ENCODE data around the gene PRM1.

PRM1 gene

DNA sequence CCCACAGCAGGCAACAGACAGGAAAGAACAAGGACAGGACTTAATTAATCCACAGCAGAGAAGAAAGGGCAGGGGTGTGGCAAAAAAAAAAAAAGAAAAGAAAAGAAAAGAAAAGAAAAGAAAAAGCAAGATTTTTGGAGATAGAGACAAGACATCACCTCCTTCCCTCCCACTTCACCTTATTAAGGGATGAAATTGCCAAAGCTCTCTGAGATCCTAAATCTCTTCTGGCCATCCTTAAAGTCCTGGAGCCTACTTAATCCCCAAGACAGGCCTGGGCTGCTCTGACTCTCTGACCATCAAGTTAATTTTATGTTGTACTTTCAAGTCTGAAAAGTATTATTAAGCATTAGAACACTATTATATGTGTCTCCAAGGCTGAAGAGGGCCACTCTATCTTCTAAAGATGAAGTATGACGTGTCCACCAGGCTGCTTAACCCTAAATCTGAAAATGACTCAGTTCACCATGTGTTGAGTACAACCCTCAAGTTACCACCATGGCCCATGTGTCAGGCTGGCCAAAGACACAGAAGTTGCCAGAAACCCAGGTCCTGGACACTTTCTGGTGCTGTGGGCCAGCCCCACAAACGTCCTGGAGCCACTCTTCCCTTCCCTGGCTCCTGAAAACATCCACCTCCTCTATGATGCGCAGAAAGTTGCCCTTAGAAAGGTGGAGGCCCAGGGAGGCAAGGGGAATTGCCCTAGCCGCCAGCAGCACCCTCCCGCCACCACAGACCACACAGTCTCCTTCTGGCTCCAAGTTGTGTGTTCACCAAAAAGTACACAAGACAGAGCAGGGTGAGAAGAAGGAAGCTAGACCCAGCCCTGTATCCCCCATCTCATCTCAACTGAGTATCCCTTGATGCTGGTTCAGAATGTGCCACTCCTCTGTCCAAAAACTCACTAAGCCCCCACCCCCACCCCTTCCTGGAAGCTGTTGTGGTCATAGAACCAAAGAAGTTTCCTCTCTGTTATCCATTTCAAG lies 27.8 kb downstream of the PRM1 start:
- DNase-seq: peak; percentile 39 to 60 (median 44)
- Histone ChIP-seq H3K4me1 (ENCODE audit: control insufficient read depth, insufficient read depth, low read length, poor library complexity, severe bottlenecking) (peaks cover 41% of the 10 kb centered on the region), H3K4me3 (ENCODE audit: insufficient read depth, low read depth, low read length, poor library complexity, severe bottlenecking) (peak overlapping the region; percentile 84), H3K27ac (ENCODE audit: insufficient read depth, low read length, poor library complexity, severe bottlenecking) (peak overlapping the region; percentile 79), H3K27me3 (replicated peaks; ENCODE audit: control insufficient read depth, insufficient read depth, low read length, poor library complexity, severe bottlenecking) (no peaks in the 10 kb centered on the region), H3K9me3 (ENCODE audit: control insufficient read depth, low read length) (no peaks in the 10 kb centered on the region), H3K36me3 (ENCODE audit: control insufficient read depth, insufficient read depth, low read length) (no peaks in the 10 kb centered on the region)

DNA sequence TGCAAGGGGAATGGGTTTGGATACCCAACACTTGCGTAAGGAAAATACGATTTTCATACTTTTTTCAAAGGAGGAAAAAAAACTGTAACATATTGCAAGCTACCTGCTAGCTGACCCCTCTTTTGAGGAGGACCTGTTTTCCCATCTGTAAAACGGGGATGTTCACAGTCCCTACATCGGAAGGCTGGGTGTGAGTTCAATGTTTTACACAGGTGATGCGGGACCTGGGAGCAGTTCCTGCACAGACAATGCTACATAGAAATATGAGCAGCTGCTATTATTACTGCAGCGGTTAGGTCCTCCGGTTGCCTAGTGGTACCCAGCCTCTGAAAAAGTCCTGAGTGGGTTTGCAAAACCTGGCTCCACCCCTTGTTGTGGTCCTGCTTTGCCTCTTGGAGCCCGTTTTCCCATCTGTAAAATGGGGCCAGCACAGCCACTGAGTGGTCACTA lies 28.6 kb downstream of the PRM1 start:
- DNase-seq: no peak
- H3K27me3 ChIP-seq (replicated peaks; ENCODE audit: control insufficient read depth, insufficient read depth, low read length, poor library complexity, severe bottlenecking): no peaks in the 10 kb centered on the region
- H3K4me1 ChIP-seq (ENCODE audit: control insufficient read depth, insufficient read depth, low read length, poor library complexity, severe bottlenecking): peaks cover 33% of the 10 kb centered on the region
- no peaks in the 10 kb centered on the region for H3K9me3 ChIP-seq (ENCODE audit: control insufficient read depth, low read length)
- peak overlapping the region; percentile 79 for H3K27ac ChIP-seq (ENCODE audit: insufficient read depth, low read length, poor library complexity, severe bottlenecking)
- no peaks in the 10 kb centered on the region for H3K36me3 ChIP-seq (ENCODE audit: control insufficient read depth, insufficient read depth, low read length)
- H3K4me3 ChIP-seq (ENCODE audit: insufficient read depth, low read depth, low read length, poor library complexity, severe bottlenecking): peak overlapping the region; percentile 5

DNA sequence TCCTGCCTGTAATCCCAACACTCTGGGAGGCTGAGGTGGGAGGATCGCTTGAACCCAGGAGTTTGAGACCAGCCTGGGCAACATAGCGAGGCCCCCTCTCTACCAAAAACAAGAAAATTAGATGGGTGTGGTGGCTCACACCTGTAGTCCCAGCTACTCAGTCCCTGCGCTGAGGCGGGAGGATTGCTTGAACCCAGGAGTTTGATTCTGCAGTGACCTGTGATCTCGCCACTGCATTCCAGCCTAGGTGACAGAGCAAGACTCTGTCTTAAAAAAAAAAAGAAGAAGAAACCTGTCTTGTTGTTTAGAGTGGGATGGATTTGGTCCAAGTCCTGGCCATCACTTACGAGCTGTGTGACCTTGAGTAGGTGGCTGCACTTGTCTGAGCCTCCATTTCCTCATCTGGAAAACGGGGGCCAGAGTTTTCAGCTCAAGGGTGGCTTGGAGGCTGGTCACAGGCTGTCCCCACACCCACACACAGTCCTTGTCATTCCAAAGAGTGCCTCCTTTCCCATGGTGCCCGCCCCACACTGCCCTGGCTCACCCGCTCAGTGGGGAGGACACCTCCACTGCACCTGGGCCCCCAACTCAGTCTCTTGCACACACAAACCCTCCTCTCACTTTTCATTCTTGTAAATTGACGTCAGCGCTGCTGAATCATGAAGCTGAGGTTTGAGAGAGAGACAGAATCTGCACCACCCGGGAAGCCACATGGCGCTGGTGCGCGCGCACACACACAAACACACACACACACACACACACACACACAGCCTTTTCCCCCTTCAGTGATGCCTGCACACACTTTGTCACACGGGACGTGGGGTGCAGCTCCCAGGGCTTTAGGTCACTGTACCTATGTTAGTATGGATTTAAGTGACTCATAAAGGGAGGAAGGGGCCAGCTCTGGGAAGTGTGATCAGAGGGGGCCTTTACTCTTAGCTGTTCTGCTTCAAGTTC lies 29.3 kb downstream of the PRM1 start:
- H3K9me3 ChIP-seq (ENCODE audit: control insufficient read depth, low read length): no peaks in the 10 kb centered on the region
- H3K27me3 ChIP-seq (replicated peaks; ENCODE audit: control insufficient read depth, insufficient read depth, low read length, poor library complexity, severe bottlenecking): no peaks in the 10 kb centered on the region
- peaks cover 26% of the 10 kb centered on the region for H3K4me1 ChIP-seq (ENCODE audit: control insufficient read depth, insufficient read depth, low read length, poor library complexity, severe bottlenecking)
- peak overlapping the region; percentile 79 for H3K27ac ChIP-seq (ENCODE audit: insufficient read depth, low read length, poor library complexity, severe bottlenecking)
- peak; percentile 49 to 68 (median 64) for DNase-seq
- peak overlapping the region; percentile 5 for H3K4me3 ChIP-seq (ENCODE audit: insufficient read depth, low read depth, low read length, poor library complexity, severe bottlenecking)
- H3K36me3 ChIP-seq (ENCODE audit: control insufficient read depth, insufficient read depth, low read length): no peaks in the 10 kb centered on the region

DNA sequence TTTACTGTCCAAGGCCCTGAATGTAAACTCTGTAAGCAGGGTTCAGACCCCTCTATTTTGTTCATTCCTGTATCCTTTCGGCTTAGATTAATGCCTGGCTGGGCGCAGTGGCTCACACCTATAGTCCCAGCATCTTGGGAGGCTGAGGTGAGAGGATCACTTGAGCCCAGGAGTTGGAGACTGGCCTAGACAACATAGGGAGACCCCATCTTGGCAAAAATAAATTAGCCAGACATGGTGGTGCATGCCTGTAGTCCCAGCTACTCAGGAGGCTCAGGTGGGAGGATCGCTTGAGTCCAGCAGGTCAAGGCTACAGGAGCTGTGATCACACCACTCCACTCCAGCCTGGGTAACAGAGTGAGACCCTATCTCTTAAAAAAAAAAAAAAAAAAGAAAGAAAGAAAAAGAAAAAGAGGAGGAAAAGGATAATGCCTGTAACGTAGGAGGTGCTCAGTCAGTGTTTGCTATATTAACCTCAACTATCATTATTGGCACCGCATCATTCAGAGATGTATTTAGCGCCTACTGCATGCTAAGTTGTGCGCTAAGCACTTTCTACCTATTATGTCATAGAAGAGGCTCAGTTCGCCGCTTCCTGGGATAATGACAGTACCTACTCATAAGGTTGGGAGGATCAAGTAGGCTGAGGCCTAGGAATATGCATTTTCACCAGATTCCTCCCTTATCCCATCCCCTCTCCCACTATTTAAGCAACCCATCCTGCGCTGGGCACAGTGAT lies 30.2 kb downstream of the PRM1 start:
- Histone ChIP-seq H3K9me3 (ENCODE audit: control insufficient read depth, low read length) (no peaks in the 10 kb centered on the region), H3K4me3 (ENCODE audit: insufficient read depth, low read depth, low read length, poor library complexity, severe bottlenecking) (no peak overlapping the region), H3K36me3 (ENCODE audit: control insufficient read depth, insufficient read depth, low read length) (no peaks in the 10 kb centered on the region), H3K27ac (ENCODE audit: insufficient read depth, low read length, poor library complexity, severe bottlenecking) (peak overlapping the region; percentile 49), H3K4me1 (ENCODE audit: control insufficient read depth, insufficient read depth, low read length, poor library complexity, severe bottlenecking) (peaks cover 23% of the 10 kb centered on the region), H3K27me3 (replicated peaks; ENCODE audit: control insufficient read depth, insufficient read depth, low read length, poor library complexity, severe bottlenecking) (no peaks in the 10 kb centered on the region)
- no peak for DNase-seq

DNA sequence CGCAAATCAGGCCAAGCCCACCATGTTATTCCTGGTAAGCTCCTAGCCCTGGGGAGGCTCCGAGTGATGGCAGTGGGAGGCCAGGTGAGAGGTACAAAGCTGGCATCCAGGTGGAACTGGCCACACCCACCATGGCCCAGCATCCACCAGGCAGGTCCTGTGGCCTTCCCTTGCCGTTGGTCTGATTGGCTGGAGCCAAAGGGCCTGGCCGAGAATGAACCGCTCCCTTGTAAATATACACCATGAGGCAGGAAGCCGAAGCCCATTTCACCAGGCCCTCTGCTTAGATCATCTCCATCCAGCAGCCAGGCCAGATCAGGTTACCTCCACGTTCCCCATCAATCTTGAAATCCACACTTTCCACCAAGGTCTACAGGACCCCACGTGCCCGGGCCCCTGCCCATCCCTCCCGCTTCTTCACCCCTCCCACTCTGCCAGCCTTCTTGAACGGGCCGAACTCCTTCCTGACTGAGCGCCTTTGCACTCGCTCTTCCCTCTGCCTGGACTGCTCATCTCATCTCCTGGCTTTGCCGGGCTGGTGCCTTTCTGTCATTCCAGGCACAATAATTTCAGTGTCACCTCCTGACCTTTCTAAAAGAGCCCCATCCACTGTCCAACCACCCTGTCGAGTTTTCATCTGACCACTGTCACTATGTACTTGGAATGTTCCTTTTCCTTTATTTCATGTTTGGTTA lies 30.9 kb downstream of the PRM1 start:
- Histone ChIP-seq H3K4me1 (ENCODE audit: control insufficient read depth, insufficient read depth, low read length, poor library complexity, severe bottlenecking) (peaks cover 23% of the 10 kb centered on the region), H3K27me3 (replicated peaks; ENCODE audit: control insufficient read depth, insufficient read depth, low read length, poor library complexity, severe bottlenecking) (no peaks in the 10 kb centered on the region), H3K9me3 (ENCODE audit: control insufficient read depth, low read length) (no peaks in the 10 kb centered on the region), H3K4me3 (ENCODE audit: insufficient read depth, low read depth, low read length, poor library complexity, severe bottlenecking) (no peak overlapping the region), H3K27ac (ENCODE audit: insufficient read depth, low read length, poor library complexity, severe bottlenecking) (no peak overlapping the region), H3K36me3 (ENCODE audit: control insufficient read depth, insufficient read depth, low read length) (no peaks in the 10 kb centered on the region)
- no peak for DNase-seq

DNA sequence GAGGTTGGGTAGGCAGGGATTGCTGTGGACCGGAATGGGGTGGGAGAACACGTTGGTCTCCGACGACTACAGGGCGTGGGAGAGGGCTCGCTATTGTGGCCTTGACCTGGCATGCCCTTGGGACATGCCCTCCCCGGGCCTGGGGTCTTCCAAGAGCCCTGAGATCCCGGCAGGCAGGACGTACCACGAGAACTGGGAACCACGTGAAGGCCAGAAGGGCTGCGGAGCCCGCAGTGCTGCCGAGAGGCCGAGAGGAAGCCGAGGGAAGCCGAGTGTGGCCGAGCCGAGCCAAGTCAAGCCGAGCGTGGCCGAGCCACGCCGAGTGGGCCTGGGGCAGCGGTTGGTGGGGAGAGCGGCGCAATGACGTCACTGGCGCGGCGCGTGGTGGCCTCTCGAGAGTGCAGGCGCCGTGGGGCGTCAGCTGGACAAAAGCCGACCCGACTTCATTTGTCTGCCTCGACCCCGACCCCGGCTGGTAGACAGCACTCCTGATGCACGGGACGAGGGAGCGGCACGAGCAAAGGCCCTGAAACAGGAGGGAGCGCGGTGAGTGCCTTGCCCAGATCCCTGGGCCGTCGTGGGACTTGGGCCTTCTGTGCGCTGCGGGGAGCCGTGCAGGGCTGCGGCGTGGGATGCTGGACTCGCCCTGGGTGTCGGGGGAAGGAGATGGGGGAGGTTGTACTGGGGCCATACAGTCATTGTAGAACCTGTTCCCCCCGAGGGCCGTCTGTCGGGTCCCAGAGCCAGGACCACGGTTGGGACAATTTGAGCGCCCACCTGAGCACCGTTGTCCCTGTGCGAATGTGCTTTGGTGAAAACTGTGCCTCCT lies 31.7 kb downstream of the PRM1 start:
- Histone ChIP-seq H3K9me3 (ENCODE audit: control insufficient read depth, low read length) (no peaks in the 10 kb centered on the region), H3K4me1 (ENCODE audit: control insufficient read depth, insufficient read depth, low read length, poor library complexity, severe bottlenecking) (peaks cover 23% of the 10 kb centered on the region), H3K4me3 (ENCODE audit: insufficient read depth, low read depth, low read length, poor library complexity, severe bottlenecking) (no peak overlapping the region), H3K36me3 (ENCODE audit: control insufficient read depth, insufficient read depth, low read length) (no peaks in the 10 kb centered on the region), H3K27ac (ENCODE audit: insufficient read depth, low read length, poor library complexity, severe bottlenecking) (no peak overlapping the region), H3K27me3 (replicated peaks; ENCODE audit: control insufficient read depth, insufficient read depth, low read length, poor library complexity, severe bottlenecking) (no peaks in the 10 kb centered on the region)
- no peak for DNase-seq

DNA sequence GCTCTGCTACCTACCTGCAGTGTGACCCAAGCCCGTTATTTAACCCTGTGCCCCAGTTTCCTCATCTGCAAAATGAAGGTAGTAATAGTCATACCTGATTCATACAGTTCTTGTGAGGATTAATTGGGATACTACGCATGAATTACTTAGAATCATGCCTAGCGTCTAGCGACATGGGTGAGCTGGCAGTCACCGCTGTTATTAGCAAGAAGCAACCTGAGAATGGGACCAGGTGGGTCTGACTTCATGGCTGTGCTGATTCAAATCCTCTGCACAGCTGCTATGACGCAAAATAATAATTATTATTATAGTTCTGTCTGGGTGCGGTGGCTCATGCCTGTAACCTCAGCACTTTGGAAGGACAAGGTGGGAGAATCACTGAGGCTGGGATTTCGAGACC lies 33.0 kb downstream of the PRM1 start:
- no peak overlapping the region for H3K27ac ChIP-seq (ENCODE audit: insufficient read depth, low read length, poor library complexity, severe bottlenecking)
- H3K9me3 ChIP-seq (ENCODE audit: control insufficient read depth, low read length): no peaks in the 10 kb centered on the region
- no peak for DNase-seq
- H3K4me1 ChIP-seq (ENCODE audit: control insufficient read depth, insufficient read depth, low read length, poor library complexity, severe bottlenecking): peaks cover 14% of the 10 kb centered on the region
- no peak overlapping the region for H3K4me3 ChIP-seq (ENCODE audit: insufficient read depth, low read depth, low read length, poor library complexity, severe bottlenecking)
- H3K36me3 ChIP-seq (ENCODE audit: control insufficient read depth, insufficient read depth, low read length): no peaks in the 10 kb centered on the region
- no peaks in the 10 kb centered on the region for H3K27me3 ChIP-seq (replicated peaks; ENCODE audit: control insufficient read depth, insufficient read depth, low read length, poor library complexity, severe bottlenecking)

DNA sequence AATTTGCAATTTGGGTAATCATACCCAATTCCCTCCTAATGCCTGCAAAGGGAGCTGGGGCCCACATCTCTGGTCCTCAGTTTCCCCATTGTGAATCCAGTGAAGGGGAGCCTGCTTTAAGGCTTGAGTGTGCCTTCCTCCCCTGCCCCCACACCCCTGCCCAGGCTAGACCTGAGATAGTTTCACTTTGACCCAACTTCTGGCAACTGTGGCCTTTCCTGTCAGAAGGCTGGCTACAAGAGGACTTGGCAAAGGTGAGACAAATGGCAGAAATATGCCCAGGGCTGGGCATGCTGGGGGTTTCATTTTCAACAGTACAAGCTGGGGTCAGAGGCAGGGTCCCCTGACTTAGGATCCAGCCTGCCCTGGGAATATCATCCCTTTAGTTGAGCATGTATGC lies 35.1 kb downstream of the PRM1 start:
- no peaks in the 10 kb centered on the region for H3K27me3 ChIP-seq (replicated peaks; ENCODE audit: control insufficient read depth, insufficient read depth, low read length, poor library complexity, severe bottlenecking)
- no peaks in the 10 kb centered on the region for H3K9me3 ChIP-seq (ENCODE audit: control insufficient read depth, low read length)
- no peak overlapping the region for H3K4me3 ChIP-seq (ENCODE audit: insufficient read depth, low read depth, low read length, poor library complexity, severe bottlenecking)
- H3K27ac ChIP-seq (ENCODE audit: insufficient read depth, low read length, poor library complexity, severe bottlenecking): no peak overlapping the region
- no peak for DNase-seq
- peaks cover 2% of the 10 kb centered on the region for H3K4me1 ChIP-seq (ENCODE audit: control insufficient read depth, insufficient read depth, low read length, poor library complexity, severe bottlenecking)
- no peaks in the 10 kb centered on the region for H3K36me3 ChIP-seq (ENCODE audit: control insufficient read depth, insufficient read depth, low read length)
